ENCODE measurements around the gene POLRMT.

DNA sequence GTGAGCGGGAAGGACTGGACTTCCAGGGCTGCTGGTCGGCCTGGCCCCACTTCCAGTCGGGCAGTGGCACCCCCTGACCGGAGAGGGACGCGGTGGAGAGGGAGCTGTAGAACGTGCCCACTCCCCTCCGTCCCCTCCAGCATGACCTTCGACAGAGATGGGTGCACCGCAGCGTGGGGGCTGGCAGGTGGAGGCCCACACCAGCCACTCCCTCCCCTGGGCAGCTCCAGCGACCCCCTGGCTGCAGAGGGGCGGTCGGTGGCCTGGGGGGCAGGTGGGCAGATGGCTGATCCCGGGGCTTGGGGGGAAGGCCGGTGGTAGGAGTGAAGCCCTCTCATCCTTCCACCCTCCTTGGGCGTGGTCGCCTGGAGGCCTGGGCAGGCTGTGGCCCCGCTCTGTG is 41.2 kb downstream of the POLRMT start:
- TF ChIP-seq SP1 (IDR thresholded peaks at IDR 0.05): no peak
- TF ChIP-seq, protein P1, sequence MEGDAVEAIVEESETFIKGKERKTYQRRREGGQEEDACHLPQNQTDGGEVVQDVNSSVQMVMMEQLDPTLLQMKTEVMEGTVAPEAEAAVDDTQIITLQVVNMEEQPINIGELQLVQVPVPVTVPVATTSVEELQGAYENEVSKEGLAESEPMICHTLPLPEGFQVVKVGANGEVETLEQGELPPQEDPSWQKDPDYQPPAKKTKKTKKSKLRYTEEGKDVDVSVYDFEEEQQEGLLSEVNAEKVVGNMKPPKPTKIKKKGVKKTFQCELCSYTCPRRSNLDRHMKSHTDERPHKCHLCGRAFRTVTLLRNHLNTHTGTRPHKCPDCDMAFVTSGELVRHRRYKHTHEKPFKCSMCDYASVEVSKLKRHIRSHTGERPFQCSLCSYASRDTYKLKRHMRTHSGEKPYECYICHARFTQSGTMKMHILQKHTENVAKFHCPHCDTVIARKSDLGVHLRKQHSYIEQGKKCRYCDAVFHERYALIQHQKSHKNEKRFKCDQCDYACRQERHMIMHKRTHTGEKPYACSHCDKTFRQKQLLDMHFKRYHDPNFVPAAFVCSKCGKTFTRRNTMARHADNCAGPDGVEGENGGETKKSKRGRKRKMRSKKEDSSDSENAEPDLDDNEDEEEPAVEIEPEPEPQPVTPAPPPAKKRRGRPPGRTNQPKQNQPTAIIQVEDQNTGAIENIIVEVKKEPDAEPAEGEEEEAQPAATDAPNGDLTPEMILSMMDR (IDR thresholded peaks at IDR 0.05; ENCODE audit: low read depth, low read length, missing input control): no peak

All from liver (tissue), 3 donors.